ENCODE data around the gene SLX9.

- TF ChIP-seq POLR2A (IDR thresholded peaks at IDR 0.05) (no peak), EP300 (IDR thresholded peaks at IDR 0.05) (no peak)
These were observed 18.9 kb upstream of the SLX9 start, which contains the start of gene ITGB2 for GRCh38 chr21:44920694-44921604.

Data from stomach (tissue), 4 donors.